A673 (cell line): ENCODE data around the gene CASP2.

Source experiments
- EZH2 ChIP-seq: fragments of 200-600 bp; sonication (generic); IDR thresholded peaks from 2 replicates; pipeline ENCODE4 v1.6.1; 2017; ENCODE audit warnings: borderline replicate concordance, low read depth, mild to moderate bottlenecking, mixed read lengths, antibody characterized with exemption, low read length; ENCODE audit not compliant: poor library complexity, severe bottlenecking
- TF ChIP-seq, protein P1 (sequence below): fragments of 300-800, 200-600 bp; sonication (generic); conservative IDR thresholded peaks from 2 replicates; pipeline ENCODE4 v1.5.1; 2017; ENCODE audit warnings: low read depth, mild to moderate bottlenecking, antibody characterized with exemption, low read length, moderate library complexity, mixed read lengths

DNA sequence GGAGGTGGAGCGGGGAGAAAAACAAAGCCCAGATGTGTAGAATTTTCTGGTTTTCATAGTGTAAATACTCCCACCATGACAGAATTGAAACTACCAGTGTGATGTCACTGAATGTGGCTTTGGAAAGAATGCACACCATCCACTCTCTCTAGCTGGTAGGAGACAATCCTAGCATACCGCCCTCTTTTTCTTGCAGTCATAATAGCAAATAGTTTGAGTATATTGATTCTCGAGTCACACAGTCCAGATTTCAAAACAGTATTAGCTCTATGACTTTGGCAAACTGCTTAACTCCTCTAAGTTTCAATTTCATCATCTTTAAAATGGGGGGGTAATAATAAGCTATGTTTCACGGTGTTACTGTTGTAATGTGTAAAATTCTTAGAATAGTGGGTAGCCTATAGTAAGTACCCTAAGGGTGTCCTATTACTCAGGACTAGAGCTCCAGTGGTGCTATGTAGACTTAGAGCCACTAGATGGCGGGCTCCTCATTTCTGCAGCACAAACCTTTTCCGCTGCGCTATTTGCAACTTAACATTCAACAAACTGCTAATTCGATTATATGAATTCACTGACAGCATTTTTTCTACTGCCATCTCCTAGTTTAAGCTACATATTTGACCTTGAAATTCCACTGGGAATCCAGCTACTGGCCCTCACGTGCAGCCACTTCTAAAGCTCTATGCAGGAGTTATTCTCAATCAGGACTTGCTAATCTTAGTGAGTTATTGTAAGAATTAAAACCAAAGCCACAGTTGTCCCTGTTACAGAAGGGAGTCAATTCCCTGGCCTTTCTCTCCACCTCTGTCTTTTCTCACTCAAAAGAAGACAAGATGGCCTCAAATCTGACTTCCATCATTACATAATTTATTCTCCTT is 47.6 kb upstream of the CASP2 start:
- no peak for TF ChIP-seq EZH2
- TF ChIP-seq, protein P1, sequence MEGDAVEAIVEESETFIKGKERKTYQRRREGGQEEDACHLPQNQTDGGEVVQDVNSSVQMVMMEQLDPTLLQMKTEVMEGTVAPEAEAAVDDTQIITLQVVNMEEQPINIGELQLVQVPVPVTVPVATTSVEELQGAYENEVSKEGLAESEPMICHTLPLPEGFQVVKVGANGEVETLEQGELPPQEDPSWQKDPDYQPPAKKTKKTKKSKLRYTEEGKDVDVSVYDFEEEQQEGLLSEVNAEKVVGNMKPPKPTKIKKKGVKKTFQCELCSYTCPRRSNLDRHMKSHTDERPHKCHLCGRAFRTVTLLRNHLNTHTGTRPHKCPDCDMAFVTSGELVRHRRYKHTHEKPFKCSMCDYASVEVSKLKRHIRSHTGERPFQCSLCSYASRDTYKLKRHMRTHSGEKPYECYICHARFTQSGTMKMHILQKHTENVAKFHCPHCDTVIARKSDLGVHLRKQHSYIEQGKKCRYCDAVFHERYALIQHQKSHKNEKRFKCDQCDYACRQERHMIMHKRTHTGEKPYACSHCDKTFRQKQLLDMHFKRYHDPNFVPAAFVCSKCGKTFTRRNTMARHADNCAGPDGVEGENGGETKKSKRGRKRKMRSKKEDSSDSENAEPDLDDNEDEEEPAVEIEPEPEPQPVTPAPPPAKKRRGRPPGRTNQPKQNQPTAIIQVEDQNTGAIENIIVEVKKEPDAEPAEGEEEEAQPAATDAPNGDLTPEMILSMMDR, result peak; percentile 96
